Measurements from ENCODE around the gene DLG2.
"Not testable (repeated sequence)": the region's sequence is repeated elsewhere in the genome, so short reads cannot be mapped to it uniquely, and the experiment has no call there.

Gene DLG2

DNA sequence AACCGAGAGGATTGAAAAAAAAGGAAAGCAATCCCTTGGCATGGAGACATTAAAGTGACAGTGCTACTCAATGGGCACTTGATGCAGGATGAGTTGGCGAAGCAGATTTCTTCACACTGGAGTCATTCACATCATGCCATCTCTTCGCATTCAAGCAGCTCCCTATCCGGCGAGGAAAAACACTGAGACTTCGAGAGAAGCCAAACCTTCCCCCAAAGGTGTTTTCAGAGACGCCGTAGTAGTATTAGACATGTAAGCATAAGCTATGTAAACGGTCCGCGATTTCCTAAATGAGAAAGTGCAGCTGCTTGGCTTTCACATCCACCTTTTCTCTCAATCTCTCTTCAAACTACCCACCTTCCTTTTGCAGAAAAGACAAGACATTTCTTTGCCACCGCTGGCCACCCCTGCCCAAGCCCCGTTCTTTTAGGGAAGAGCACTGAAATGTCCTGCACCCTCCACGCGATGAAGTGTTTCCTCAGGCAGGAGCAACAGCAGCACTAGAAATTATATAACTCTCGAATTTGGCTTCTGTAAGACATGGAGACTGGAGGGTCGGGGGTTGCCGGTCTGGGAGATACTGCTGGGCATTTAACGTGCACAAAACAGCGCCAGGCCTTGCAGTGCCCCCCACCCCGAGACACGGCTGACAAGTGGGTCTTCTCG lies at the start of gene DLG2:
TSS of gene DLG2 (minus strand) at position 13 of the 666 bp plus-strand sequence.
- DNase-seq: no peak

DNA sequence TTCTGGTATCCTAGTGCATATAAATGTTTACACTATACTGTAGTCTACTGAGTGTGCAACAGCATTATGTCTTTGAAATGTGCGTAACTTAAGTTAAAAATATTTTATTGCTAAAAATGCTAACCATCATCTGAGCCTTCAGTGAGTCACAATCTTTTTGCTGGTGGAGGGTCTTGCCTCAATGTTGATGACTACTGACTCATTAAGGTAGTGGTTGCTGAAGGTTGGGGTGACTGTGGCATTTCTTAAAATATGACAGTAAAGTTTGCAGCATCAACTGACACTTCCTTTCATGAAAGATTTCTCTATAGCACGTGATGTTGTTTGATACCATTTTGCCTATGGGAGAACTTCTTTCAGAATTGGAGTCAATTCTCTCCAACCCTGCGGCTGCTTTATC lies 46.2 kb upstream of the DLG2 start:
- DNase-seq: no peak

DNA sequence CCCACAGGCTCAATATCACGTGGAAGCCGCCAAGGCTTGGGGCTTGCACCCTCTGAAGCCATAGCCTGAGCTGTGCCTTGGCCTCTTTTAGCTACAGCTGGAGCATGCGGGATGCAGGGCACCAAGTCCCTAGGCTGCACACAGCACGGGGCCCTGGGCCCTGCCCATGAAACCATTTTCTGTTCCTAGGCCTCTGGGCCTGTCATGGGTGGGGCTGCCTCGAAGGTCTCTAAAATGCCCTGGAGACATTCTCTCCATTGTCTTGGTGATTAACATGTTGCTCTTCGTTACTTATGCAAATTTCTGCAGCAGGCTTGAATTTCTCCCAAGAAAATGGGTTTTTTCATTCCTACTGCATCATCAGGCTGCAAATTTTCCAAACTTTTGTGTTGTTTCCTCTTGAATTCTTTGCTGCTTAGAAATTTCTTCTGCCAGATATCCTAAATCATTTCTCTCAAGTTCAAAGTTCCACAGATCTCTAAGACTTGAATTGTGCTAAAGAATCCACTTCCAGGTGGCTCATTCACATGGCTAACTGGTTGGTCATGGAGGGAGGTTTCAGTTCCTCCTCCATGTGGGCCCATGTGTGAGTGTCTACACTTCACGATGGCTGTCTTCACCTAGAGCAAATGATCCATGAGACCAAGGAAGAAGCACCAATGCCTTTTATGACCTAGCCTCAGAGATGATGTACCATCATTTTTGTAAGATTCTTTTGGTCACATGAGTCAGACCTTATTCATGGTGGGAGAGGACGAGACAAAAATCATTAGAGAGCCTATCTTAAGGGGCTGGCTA lies 45.2 kb upstream of the DLG2 start:
- DNase-seq: no peak

DNA sequence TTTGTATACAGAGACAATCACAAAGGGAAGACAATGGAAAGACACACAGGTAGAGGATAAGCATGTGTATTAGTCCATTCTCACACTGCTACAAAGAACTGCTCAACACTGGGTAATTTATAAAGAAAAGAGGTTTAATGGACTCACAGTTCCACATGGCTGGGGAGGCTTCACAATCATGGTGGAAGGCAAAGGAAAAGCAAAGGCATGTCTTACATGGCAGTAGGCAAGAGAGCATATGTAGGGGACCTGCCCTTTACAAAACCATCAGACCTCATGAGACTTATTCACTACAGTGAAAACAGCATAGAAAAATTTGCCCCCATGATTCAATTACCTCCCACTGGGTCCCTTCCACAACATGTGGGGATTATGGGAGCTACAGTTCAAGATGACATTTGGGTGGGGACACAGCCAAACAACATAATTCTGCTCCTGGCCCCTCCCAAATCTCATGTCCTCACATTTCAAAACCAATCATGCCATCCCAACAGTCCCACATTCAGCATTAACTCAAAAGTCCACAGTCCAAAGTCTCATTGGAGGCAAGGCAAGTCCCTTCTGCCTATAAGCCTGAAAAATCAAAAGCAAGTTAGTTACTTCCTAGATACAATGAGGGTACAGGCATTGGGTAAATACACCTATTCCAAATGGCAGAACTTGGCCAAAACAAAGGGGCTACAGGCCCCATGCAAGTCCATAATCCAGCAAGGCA lies 44.0 kb upstream of the DLG2 start:
- DNase-seq: not testable (repeated sequence)

DNA sequence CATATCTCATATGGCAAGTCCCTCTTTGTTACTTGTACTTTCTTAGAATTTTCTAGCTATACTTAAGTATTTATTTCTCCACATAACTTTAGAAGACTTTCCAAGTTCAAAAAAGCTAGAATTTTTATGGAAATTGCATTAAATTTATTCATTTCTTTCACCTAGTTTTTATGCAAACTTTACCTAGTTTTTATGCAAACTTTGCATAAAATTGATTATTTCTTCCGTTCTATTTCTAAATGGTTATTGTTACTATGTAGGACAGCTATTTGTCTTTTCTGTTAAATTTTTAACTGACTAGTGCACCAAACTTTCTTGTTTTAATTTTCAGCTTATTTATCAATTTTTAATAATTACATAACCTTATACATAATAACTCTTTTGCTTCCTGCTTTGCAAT lies 41.0 kb upstream of the DLG2 start:
- DNase-seq: no peak

DNA sequence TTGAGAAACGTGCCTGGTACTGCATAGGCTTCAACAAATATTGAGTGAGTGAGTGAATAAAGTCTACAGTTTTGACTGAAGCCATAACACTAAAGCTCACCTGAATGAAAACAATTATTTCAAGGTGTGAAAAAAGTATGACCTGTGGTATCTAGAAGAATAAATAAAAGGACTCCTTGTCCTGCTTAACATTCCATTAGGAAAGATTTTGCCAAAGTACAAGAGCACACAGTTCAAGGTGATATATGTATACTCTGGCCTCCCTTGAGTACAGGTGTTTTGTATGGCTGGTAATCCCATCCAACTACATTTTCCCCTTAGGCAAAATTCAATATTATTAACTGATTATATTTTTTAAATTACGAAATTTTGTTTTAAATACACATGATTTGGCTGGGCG lies 39.5 kb upstream of the DLG2 start:
- no peak for DNase-seq

DNA sequence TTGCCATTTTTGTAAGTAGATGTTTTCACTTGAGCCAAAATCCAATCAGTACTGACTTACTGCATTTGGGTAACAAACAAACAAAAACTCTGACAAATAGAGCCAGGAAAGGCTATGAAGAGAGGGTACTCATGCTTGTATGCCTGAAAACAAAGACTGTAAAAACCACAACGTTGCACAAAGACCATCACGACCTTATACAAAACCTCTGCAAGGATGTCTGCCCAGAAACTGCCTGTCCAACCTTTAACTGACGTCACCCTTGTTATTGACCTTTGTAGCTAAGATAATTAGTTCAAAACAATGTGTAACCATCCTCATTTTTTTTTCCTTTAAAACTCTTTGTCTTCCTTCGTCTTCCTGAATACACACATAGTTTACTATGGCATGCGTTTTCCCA lies 38.6 kb upstream of the DLG2 start:
- DNase-seq: no peak

DNA sequence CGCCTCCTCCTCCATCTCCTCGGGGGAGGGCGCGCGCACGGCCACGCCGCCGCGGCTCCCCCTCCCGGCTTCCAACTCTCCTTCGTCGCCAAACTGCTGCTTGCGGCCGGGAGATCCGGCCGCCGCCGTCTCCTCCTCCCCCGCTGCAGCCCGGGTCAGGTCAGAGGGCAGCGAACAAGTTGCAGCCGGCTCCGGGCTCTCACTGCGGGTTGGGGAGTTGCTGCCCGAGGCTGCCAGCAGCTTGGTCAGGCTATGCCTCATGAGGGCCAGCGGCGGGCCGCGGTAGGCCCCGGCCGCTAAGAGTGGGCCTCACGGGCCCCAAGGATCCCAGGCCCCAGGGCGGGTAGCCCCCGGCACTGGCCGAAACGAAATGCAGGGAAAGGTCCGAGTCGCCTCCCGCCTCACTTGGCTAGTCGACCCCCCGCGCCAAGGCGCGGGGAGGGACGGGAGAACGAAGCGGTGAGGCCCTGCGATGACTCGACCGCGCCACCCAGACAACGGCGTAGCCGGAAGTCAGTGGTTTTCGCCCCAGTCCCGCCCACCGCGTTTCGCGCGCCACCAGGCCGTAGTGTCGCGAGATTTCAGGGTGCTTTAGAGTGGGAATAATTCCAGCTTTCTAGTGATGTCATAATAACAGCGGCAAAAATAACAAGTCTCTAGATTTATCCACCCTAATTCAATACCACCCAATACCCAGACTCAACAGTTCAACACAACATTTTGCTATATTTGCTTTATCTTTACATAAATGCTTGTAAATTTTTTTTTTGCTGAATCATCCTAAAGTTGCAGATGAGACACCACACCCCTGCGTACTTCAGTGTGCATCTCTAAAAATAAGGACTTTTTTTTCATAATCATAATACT lies 37.7 kb upstream of the DLG2 start, which contains the start of gene CREBZF:
TSS of gene CREBZF (minus strand) at position 515 of the 867 bp plus-strand sequence. CDS start at position 261, 254 bp downstream.
- peak; percentile 81 for DNase-seq

DNA sequence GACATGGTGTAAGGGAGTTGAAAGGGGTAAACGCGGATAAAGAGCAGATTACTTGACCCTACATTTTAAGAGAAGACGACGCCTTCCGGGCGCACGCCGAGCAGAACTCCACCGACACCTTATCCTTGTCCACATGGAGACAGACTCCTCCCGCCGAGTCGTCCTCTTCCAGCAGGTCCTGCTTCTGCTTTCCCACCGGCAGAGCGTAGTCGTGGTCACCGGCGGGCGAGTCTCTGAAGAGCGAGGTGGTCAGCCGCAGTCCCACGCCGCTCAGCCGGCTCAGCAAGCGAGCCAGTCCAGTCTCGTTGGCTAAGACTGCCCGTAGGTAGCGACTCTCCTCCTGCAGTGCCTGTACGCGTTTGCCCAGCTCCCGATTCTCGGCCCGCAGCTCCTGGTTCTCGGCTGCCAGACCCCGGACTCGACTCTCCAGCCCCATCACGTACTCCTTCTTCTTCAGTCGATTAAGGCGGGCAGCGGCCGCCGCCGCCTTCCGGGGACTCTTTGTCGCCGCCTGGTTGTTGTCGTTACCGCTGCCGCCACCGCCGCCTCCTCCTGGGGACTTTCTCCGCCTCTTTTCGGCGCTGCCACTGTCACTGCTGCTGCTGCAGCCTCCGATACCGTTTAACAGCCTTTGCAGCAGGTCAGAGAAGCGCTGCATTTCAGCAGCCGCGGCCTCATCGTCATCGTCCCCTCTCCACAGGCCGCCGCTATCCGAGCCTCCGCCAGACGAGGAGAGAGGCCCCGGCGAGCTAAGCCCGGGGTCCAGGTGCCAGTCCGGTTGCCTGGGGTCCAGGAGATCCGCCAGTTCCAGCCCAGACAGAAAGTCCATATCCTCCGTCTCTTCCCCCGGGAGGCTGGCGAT lies 36.8 kb upstream of the DLG2 start:
- DNase-seq: peak; percentile 35

DNA sequence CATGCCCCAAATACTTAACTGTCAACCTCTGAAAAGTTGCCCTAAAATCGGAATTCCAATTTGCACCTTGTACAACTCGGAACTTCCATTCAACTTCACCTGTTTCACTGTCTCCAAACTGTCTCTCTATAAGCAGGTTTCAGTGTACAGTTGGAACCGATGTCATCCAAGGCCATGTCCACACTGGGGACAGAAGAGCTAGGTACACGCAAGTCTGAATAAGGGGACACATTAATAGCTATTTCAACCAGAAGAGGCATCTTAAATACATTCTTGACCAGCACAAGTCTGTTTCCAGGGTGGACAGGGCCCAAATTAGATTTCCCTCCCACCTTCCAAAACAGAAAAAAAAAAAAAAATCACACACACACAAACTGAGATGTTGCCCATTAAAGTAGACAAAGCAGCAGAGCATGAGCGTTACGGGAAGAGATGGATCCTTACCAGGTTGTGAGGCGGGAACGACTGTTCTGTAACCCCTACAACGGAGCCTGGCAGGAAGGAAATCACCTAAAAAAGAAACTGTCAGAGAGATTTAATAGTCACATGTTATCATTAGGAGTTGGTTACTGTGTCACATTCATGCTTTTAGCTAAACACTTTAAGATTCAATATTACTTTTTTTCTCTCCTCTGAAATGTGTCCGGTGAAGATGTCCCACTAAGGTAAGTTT lies 36.1 kb upstream of the DLG2 start:
- DNase-seq: no peak

DNA sequence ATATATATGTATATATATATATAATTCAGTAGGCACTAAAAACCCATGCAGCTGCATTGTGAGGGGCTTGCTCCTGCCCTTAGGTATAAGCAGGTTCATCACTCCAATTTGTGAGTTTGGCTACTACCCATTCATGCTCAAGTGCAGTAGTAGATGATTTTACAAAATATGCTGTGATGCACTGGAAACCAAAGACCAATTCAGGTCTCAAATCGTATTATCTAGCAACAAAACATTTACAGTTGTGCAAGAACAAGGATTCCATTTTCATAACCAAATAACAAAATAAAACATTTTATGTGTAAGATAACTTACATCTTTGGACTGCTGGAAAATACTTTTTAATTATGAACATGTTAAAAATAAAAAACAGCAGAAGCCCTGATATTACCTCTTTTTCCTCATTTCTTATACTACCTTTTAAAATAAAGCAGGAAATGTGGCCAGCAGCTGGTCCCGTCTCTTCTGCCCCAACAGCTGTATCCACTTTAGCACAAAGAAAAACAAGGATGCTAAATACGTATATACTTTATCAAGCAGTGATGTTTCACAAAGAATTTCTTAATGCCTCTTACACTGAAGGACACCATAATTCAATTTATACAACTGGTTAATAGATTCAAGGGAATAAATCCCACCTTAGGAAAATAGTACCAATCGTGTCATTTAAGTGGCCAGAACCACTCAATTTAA lies 35.0 kb upstream of the DLG2 start:
- DNase-seq: no peak

DNA sequence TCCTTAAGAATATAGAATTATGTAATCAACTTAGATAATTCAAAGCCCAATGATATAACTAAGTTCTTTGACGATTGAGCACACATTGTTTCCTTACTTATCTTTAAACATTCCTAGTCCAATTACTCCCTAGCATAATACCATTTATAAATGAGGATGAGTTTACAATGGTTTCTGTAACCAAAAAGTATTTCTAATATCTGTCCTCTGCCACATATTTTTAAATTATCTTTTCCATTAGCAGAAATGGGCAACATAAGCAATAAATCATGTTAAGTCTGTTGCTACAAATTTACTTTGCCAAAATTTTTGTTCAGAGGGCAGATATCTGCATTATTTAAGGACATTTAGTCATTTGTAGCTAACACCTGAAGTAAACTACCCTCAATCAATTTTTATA lies 31.0 kb upstream of the DLG2 start:
- no peak for DNase-seq

DNA sequence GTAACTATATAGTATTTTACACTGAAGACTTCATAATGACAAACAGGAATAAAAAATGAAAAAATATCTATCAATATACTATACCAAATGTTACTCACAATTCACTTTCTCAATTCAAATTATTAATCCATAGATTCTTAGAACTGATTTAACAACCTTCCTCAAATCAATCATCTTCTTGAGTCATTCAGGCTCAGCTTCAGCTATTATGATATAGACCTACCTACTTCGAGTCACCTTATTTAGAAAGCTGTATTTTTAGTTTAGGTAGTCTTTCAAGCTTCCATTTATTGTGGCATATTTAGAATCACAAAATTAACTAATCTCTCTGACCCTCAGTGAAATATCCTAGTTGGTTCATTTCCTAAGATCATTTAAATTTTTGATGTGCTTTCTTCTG lies 29.6 kb upstream of the DLG2 start:
- no peak for DNase-seq

DNA sequence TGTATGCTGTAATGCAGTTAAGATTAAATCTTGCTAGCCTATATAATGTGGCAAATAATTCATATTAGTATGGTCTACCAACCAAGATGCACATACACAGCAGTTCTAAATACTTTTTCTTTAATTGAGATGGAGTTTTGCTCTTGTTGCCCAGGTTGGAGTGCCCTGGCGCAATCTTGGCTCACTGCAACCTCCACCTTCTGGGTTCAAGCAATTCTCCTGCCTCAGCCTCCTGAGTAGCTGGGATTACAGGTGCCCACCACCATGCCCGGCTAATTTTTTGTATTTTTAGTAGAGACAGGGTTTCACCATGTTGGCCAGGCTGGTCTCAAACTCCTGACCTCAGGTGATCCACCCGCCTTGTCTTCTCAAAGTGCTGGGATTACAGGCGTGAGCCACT lies 27.2 kb upstream of the DLG2 start:
- DNase-seq: not testable (repeated sequence)

DNA sequence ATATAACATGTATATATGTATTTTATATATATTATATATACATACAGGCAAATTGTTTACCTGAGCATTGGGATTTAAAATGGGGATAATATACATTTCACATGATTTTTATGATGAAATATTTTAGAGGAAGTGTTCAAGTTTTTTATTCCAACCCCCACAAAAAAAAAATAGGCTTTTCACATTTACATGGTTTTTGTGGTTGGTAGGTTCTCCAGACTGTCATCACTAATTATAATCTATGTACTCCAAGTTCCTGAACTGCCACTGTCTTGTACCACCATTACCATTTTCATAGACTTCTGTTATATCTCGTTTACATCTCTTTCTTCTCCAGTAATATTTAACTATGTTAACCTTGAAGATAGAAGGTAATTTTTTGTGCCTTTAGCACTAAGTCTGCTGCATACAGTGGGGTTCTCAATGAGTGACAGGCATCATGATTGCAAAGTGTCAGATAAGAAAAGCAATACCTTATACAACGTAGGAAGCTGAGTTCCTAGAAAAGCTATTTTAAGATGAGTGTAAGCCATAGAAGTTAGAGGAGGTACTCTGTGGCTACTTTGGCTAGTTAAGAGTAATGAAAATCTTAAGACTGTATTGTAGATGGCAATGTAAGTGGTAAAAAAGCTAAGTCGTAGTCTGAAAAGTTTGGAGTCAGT lies 25.8 kb upstream of the DLG2 start:
- DNase-seq: no peak

DNA sequence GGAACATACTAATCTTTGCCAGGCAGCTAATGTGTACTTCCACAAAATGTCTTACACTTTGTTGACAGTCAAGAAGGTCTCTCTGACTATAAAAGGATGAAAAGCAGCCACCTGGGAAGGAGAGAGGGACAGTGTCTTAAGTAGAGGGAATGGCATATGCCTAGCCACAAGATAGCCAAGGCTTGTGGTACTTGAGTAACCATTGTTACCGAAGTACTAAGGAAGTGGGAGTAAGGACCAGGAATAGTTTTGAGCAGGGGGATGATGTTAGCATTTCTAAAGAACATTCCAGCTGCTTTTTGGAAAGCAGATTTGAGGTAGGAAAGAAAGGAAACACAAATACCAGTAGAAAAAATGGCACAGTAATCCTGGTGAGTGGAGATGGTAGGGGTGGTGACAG lies 24.0 kb upstream of the DLG2 start:
- DNase-seq: no peak

DNA sequence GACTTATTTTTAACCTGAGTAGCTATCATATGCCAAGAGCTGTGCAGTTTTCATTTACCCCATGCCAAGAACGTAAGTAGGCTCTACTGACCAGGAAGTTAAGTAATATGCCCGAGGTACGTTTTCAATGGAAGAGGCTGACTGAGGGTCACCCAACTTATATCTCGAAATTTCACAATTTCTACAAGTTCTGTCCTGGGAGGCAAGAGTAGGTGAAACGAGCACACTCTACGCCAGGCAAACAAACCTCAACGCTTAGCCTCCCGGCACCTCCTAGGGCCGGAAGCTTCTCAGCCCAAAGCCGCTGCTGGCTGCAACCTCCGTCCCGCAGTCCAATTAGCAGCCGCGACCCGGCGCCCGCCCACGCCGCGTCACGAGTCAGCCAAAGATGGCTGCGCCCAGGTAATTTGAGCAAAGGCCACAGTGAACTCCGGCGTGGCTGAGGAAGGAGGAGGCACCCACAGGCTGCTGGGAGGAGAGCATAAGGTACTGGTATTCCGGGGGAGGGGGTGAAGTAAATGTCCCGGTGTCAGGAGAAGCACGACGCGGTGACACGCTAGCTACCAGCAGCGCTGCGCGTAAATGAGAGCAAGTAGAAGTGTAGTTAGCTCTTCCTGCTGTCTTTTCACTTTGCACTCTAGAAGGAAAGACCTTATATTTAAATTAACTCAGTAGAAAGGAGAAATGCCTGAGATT lies 20.6 kb upstream of the DLG2 start, which contains the start of gene TMEM126A:
TSS of gene TMEM126A (plus strand) at position 364 of the 696 bp plus-strand sequence. CDS start 2,289 bp downstream, outside the sequence.
- peak; percentile 29 for DNase-seq

DNA sequence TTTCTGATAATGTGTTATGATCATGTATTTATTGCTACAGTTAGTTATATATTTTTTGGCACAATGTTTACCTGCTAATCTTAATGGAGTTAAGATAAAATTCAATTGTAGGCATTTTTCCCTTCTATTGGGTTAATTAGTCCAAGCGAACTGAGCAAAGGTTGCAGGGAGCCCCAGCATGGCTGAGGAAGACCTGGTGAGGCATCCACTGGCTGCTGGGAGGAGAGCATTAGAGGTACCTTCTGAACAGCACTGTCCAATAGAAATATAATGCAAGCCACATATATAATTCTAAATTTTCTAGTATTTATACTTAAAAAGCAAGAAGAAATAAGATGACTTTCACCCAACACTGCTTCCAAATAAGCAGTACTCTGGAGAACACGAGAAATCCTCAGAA lies 19.9 kb upstream of the DLG2 start:
- DNase-seq: no peak

DNA sequence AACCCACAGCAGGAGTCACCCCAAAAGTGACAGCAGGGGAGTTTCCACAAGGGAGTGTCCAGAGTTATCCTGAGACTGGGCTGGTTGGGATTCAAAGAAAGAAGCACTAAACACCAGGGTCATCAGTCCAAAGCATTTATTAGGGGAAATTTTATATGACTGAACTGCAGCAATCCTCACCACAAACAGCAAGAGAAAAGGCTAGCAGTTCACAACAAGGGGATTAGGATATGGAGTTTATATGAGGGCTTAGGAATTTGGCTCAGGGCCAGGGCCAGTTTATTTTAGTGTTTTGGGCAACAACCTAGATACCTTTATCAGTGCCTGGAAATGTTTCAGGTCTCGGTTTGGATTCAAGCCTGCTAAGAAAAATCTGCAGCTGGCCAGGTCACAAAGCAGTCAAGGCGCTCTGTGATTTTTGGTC lies 16.1 kb upstream of the DLG2 start:
- DNase-seq: no peak

Data from T1000 (cell line).